ENCODE measurements around the gene RABIF. TPM values are rescaled to one million over a fixed set of nuclear protein-coding genes. Genes with fewer than 3 reads are reported as not detected.

RABIF gene
- polyA plus RNA-seq, 3 donors: 7.8 to 24.6 (median 22.8) TPM

GRCh38 chr1:202935844-202936243, 46.9 kb upstream of the RABIF start:
- intact Hi-C loops (cut with micrococcal nuclease): no loop called here

GRCh38 chr1:202934755-202935154, 45.8 kb upstream of the RABIF start:
- Mint-ChIP-seq H3K27me3 (ENCODE audit: low read depth in 3 of 3) (peaks cover 5 to 13% (median 7%) of the 10 kb centered on the region in 3 donors), H3K9me3 (peaks cover 0 to 6% (median 2%) of the 10 kb centered on the region in 7 donors), H3K36me3 (peaks cover 4 to 5% of the 10 kb centered on the region in 2 donors), H3K27ac (no peak overlapping the region), H3K4me3 (no peak overlapping the region), H3K4me1 (peaks cover 2% of the 10 kb centered on the region)
- H3K4me3 ChIP-seq (replicated peaks in 1 of 3; ENCODE audit: low read depth in 2 of 3, low read length in 3 of 3): no peak overlapping the region
- no peak overlapping the region for H3K4me2 ChIP-seq (replicated peaks; ENCODE audit: extremely low read depth, low read length, poor library complexity, severe bottlenecking)
- H3K9me3 ChIP-seq (replicated peaks in 1 of 2; ENCODE audit: control insufficient read depth in 1 of 2, insufficient read depth in 1 of 2, low read length in 2 of 2): no peaks in the 10 kb centered on the region
- TF ChIP-seq CTCF (IDR thresholded peaks at IDR 0.05): no peak
- DNase-seq: no peak
- H3K27ac ChIP-seq (ENCODE audit: low read depth in 1 of 2, low read length in 2 of 2): no peak overlapping the region
- WGBS (ENCODE audit: insufficient coverage): 100% methylated on average over 1 of the region's 3 CpGs
- H2AFZ ChIP-seq (ENCODE audit: insufficient read depth, low read depth, low read length, poor library complexity, severe bottlenecking): no peak overlapping the region
- intact Hi-C loops (cut with micrococcal nuclease): no loop called here
- H3K4me1 ChIP-seq (ENCODE audit: control insufficient read depth in 1 of 2, insufficient read depth in 2 of 2, low read length in 2 of 2): no peaks in the 10 kb centered on the region
- no peak overlapping the region for H3K9ac ChIP-seq (ENCODE audit: insufficient read depth, low read length, poor library complexity, severe bottlenecking)
- no peaks in the 10 kb centered on the region for H3K79me2 ChIP-seq (ENCODE audit: insufficient read depth, low read length)
- peaks cover 0 to 8% of the 10 kb centered on the region in 2 donors for H3K36me3 ChIP-seq (replicated peaks in 1 of 2; ENCODE audit: control insufficient read depth in 1 of 2, insufficient read depth in 2 of 2, low read length in 2 of 2)
- no peaks in the 10 kb centered on the region for H3K27me3 ChIP-seq (ENCODE audit: control insufficient read depth in 2 of 2, insufficient read depth in 2 of 2, low read length in 2 of 2)
- no peaks in the 10 kb centered on the region for H4K20me1 ChIP-seq (ENCODE audit: insufficient read depth, low read length)

More at GRCh38 chr1:202935844-202936243, 46.9 kb upstream of the RABIF start:
- Mint-ChIP-seq H3K36me3 (peaks cover 13 to 16% of the 10 kb centered on the region in 2 donors), H3K4me1 (no peaks in the 10 kb centered on the region), H3K27me3 (ENCODE audit: low read depth in 3 of 3) (peaks cover 5 to 10% (median 7%) of the 10 kb centered on the region in 3 donors), H3K27ac (no peak overlapping the region), H3K4me3 (no peak overlapping the region), H3K9me3 (peaks cover 0 to 6% (median 2%) of the 10 kb centered on the region in 7 donors)
- DNase-seq: no peak
- Histone ChIP-seq H3K4me1 (ENCODE audit: control insufficient read depth in 1 of 2, insufficient read depth in 2 of 2, low read length in 2 of 2) (no peaks in the 10 kb centered on the region), H3K4me3 (replicated peaks in 1 of 3; ENCODE audit: low read depth in 2 of 3, low read length in 3 of 3) (no peak overlapping the region), H2AFZ (ENCODE audit: insufficient read depth, low read depth, low read length, poor library complexity, severe bottlenecking) (no peak overlapping the region), H3K27me3 (ENCODE audit: control insufficient read depth in 2 of 2, insufficient read depth in 2 of 2, low read length in 2 of 2) (no peaks in the 10 kb centered on the region), H3K4me2 (replicated peaks; ENCODE audit: extremely low read depth, low read length, poor library complexity, severe bottlenecking) (no peak overlapping the region), H4K20me1 (ENCODE audit: insufficient read depth, low read length) (no peaks in the 10 kb centered on the region), H3K27ac (ENCODE audit: low read depth in 1 of 2, low read length in 2 of 2) (no peak overlapping the region), H3K79me2 (ENCODE audit: insufficient read depth, low read length) (no peaks in the 10 kb centered on the region), H3K36me3 (replicated peaks in 1 of 2; ENCODE audit: control insufficient read depth in 1 of 2, insufficient read depth in 2 of 2, low read length in 2 of 2) (peaks cover 6 to 19% of the 10 kb centered on the region in 2 donors), H3K9ac (ENCODE audit: insufficient read depth, low read length, poor library complexity, severe bottlenecking) (no peak overlapping the region), H3K9me3 (replicated peaks in 1 of 2; ENCODE audit: control insufficient read depth in 1 of 2, insufficient read depth in 1 of 2, low read length in 2 of 2) (no peaks in the 10 kb centered on the region)
- TF ChIP-seq CTCF (IDR thresholded peaks at IDR 0.05): no peak
- 100% methylated on average over 1 of the region's 3 CpGs for WGBS (ENCODE audit: insufficient coverage)
